Activated CD8-positive, alpha-beta T cell treated with anti-CD3 and anti-CD28 coated beads, Interleukin-2, amount 10 ng/mL, durations not matched to agents 7 days and 5 days (primary cell): ENCODE data around the gene VSNL1. TPM values are rescaled to one million over a fixed set of nuclear protein-coding genes. Genes with fewer than 3 reads are reported as not detected.
A peak's percentile ranks its signal among the peaks of the same experiment; 100 is the strongest.

Experiments
- ATAC-seq: fragments of 150-1000 bp; cut with Tn5 transposase; one replicate; pipeline ENCODE4 v1.10.0; 2021; ENCODE audit warnings: moderate library complexity
- CTCF ChIA-PET: fragments of 350-600 bp; sonication (Branson Sonifier 250); formaldehyde crosslinking; loops from one replicate; lab custom pipeline; 2021; ENCODE audit warnings: antibody characterized with exemption; lab: Charles Lee
- POLR2A ChIA-PET: fragments of 350-600 bp; sonication (Branson Sonifier 250); formaldehyde crosslinking; loops from one replicate; lab custom pipeline; 2021; ENCODE audit warnings: antibody characterized with exemption; lab: Charles Lee
- DNase-seq: peaks from one replicate; pipeline ENCODE4 v3.0.0-alpha.2; 2020
- H3K27ac Mint-ChIP-seq: one replicate; pipeline ENCODE4 v1.8.0; 2021; ENCODE audit warnings: mild to moderate bottlenecking, mixed read lengths
- H3K27me3 Mint-ChIP-seq: one replicate; pipeline ENCODE4 v1.8.0; 2021; ENCODE audit warnings: low read depth, mixed read lengths
- H3K36me3 Mint-ChIP-seq: one replicate; pipeline ENCODE4 v1.8.0; 2021; ENCODE audit warnings: low read depth, mixed read lengths
- H3K4me1 Mint-ChIP-seq: one replicate; pipeline ENCODE4 v1.8.0; 2021; ENCODE audit warnings: low read depth, mixed read lengths
- H3K4me3 Mint-ChIP-seq: one replicate; pipeline ENCODE4 v1.8.0; 2021; ENCODE audit warnings: mild to moderate bottlenecking, mixed read lengths
- H3K9me3 Mint-ChIP-seq: one replicate; pipeline ENCODE4 v1.8.0; 2022; ENCODE audit warnings: mixed read lengths; ENCODE audit not compliant: insufficient read depth
- total RNA-seq, 2 experiments: library from RNA; stranded (reverse); gene quantifications; one replicate each; pipeline ENCODE4 v1.2.3, GENCODE V29; 2021

VSNL1 gene
- total RNA-seq, 2 experiments from 2014 or later, result not detected

GRCh38 chr2:17529771-17530170, 10.7 kb upstream of the VSNL1 start:
- H3K27ac Mint-ChIP-seq, result no peak overlapping the region
- CTCF ChIA-PET, result no interaction called here
- H3K9me3 Mint-ChIP-seq, result no peaks in the 10 kb centered on the region
- no peaks in the 10 kb centered on the region for H3K36me3 Mint-ChIP-seq
- ATAC-seq (no peak), DNase-seq (no peak)
- no peaks in the 10 kb centered on the region for H3K27me3 Mint-ChIP-seq
- POLR2A ChIA-PET, result no interaction called here
- no peaks in the 10 kb centered on the region for H3K4me1 Mint-ChIP-seq
- H3K4me3 Mint-ChIP-seq, result no peak overlapping the region

DNA sequence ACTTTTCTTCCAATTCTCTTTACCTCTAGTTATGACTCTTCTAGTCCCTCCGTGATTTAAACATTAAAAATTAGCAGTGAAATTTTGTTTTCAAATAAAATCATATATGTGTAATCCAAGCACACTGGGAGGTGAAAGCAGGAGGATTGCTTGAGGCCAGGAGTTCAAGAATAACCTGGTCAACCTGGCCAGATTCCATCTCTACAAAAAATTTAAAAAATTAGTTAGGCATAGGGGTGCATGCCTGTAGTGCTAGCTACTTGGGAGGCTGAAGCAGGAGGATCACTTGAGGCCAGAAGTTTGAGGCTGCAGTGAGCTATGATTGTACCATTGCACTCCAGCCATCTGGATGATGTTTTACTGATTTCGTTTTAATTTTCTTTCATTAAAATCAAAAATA, 7.0 kb upstream of the VSNL1 start:
- H3K9me3 Mint-ChIP-seq, result no peaks in the 10 kb centered on the region
- H3K27me3 Mint-ChIP-seq, result peaks cover 18% of the 10 kb centered on the region
- CTCF ChIA-PET, result no interaction called here
- H3K36me3 Mint-ChIP-seq, result no peaks in the 10 kb centered on the region
- no peak overlapping the region for H3K27ac Mint-ChIP-seq
- H3K4me3 Mint-ChIP-seq, result no peak overlapping the region
- DNase-seq (no peak), ATAC-seq (no peak)
- no peaks in the 10 kb centered on the region for H3K4me1 Mint-ChIP-seq
- POLR2A ChIA-PET, result no interaction called here

GRCh38 chr2:17536416-17536815, 4.1 kb upstream of the VSNL1 start:
- H3K27me3 Mint-ChIP-seq, result peaks cover 41% of the 10 kb centered on the region

GRCh38 chr2:17538022-17538843, 2.3 kb upstream of the VSNL1 start:
- Mint-ChIP-seq H3K4me1 (no peaks in the 10 kb centered on the region), H3K27me3 (peaks cover 56% of the 10 kb centered on the region), H3K4me3 (no peak overlapping the region), H3K27ac (no peak overlapping the region), H3K36me3 (peaks cover 8% of the 10 kb centered on the region), H3K9me3 (no peaks in the 10 kb centered on the region)
- ChIA-PET POLR2A (no interaction called here), CTCF (no interaction called here)
- ATAC-seq, result no peak
- DNase-seq, result no peak

More at GRCh38 chr2:17536416-17536815, 4.1 kb upstream of the VSNL1 start:
- Mint-ChIP-seq H3K9me3 (no peaks in the 10 kb centered on the region), H3K4me3 (no peak overlapping the region), H3K36me3 (peaks cover 7% of the 10 kb centered on the region), H3K4me1 (no peaks in the 10 kb centered on the region), H3K27ac (no peak overlapping the region)
- POLR2A ChIA-PET, result no interaction called here
- ATAC-seq (no peak), DNase-seq (no peak)
- CTCF ChIA-PET, result no interaction called here

- DNase-seq, result no peak
- ChIA-PET POLR2A (no interaction called here), CTCF (no interaction called here)
- peaks cover 8% of the 10 kb centered on the region for H3K36me3 Mint-ChIP-seq
- ATAC-seq, result peak; percentile 33
- H3K9me3 Mint-ChIP-seq, result no peaks in the 10 kb centered on the region
- peaks cover 60% of the 10 kb centered on the region for H3K27me3 Mint-ChIP-seq
- no peak overlapping the region for H3K27ac Mint-ChIP-seq
- no peaks in the 10 kb centered on the region for H3K4me1 Mint-ChIP-seq
- no peak overlapping the region for H3K4me3 Mint-ChIP-seq
Measured at GRCh38 chr2:17538844-17539554, 1.5 kb upstream of the VSNL1 start.

- CTCF ChIA-PET, result no interaction called here
- H3K4me3 Mint-ChIP-seq, result no peak overlapping the region
- no peak for ATAC-seq
Measured at GRCh38 chr2:17539611-17540092, 844 bp upstream of the VSNL1 start.

DNA sequence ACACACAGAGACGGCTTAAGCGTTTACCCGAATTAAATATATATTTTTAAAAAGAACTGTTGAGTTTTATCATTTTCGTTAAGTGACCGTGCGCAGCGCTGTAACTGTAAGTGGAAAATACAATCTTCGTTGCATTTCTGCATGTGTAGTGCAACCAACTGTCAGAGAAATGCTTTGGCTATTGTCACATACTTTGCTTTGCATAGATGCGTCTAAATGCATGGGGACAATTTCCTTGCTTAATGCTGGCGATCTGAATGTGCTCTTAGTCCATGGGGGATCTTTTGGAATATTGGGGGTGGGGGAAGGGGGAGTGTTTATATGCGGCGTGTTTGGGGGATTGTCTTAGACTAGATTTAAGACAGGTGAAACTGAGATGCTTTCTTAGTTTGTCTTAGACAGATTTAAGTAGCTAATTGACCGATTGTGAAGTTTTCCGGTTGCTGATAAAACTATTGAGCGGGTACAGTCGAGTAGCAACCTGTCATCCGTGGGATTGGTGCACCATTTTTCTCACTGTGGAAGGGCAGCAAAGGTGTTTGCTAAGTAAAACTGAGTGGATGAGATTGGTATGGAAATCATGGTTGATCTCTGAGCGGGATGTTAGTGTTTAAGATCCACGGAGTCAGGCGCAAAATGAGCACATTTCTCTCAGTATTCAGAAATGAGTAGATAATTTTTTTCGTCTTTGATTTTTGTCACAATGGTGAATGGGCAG, 476 bp downstream of the VSNL1 start:
- peaks cover 60% of the 10 kb centered on the region for H3K27me3 Mint-ChIP-seq
- DNase-seq, result no peak
- CTCF ChIA-PET, result no interaction called here
- peaks cover 8% of the 10 kb centered on the region for H3K36me3 Mint-ChIP-seq
- no peak for ATAC-seq
- POLR2A ChIA-PET, result no interaction called here
- no peak overlapping the region for H3K4me3 Mint-ChIP-seq
- H3K4me1 Mint-ChIP-seq, result no peaks in the 10 kb centered on the region
- no peak overlapping the region for H3K27ac Mint-ChIP-seq
- no peaks in the 10 kb centered on the region for H3K9me3 Mint-ChIP-seq

More at GRCh38 chr2:17539611-17540092, 844 bp upstream of the VSNL1 start:
- peaks cover 64% of the 10 kb centered on the region for H3K27me3 Mint-ChIP-seq
- no peak overlapping the region for H3K27ac Mint-ChIP-seq
- H3K9me3 Mint-ChIP-seq, result no peaks in the 10 kb centered on the region
- POLR2A ChIA-PET, result no interaction called here
- peaks cover 8% of the 10 kb centered on the region for H3K36me3 Mint-ChIP-seq
- no peaks in the 10 kb centered on the region for H3K4me1 Mint-ChIP-seq
- DNase-seq, result no peak

DNA sequence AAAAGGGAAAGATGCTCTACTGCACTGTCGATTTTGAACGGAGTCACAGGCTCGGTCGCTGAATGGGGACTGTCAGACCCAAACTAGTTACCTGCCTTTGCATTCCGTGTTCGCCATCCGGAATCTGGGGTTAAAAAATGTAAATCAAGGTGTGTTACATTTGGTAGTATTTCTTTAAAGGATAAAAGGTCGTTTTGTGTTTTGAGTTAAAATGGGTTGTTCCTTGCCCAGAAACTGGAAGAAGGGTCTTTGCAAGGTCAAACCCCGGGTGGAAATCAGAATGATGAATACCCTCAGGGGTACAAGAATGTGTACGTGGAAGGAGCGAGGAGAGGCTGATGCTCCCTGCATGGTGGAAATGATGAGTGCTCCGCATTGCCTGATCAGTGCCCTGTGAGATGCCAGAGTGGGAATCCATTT, 1.0 kb downstream of the VSNL1 start:
- H3K36me3 Mint-ChIP-seq, result peaks cover 8% of the 10 kb centered on the region
- H3K4me1 Mint-ChIP-seq, result no peaks in the 10 kb centered on the region
- POLR2A ChIA-PET, result no interaction called here
- CTCF ChIA-PET, result no interaction called here
- no peaks in the 10 kb centered on the region for H3K9me3 Mint-ChIP-seq
- no peak overlapping the region for H3K27ac Mint-ChIP-seq
- H3K27me3 Mint-ChIP-seq, result peaks cover 58% of the 10 kb centered on the region
- ATAC-seq (no peak), DNase-seq (no peak)
- H3K4me3 Mint-ChIP-seq, result no peak overlapping the region

- Mint-ChIP-seq H3K27me3 (peaks cover 58% of the 10 kb centered on the region), H3K4me3 (no peak overlapping the region), H3K4me1 (no peaks in the 10 kb centered on the region), H3K36me3 (peaks cover 8% of the 10 kb centered on the region), H3K27ac (no peak overlapping the region), H3K9me3 (no peaks in the 10 kb centered on the region)
- no peak for ATAC-seq
- DNase-seq, result no peak
- CTCF ChIA-PET, result no interaction called here
- POLR2A ChIA-PET, result no interaction called here
Measured at GRCh38 chr2:17542471-17542870, 2.0 kb downstream of the VSNL1 start.

- Mint-ChIP-seq H3K9me3 (no peaks in the 10 kb centered on the region), H3K36me3 (peaks cover 8% of the 10 kb centered on the region), H3K27ac (no peak overlapping the region), H3K27me3 (peaks cover 52% of the 10 kb centered on the region), H3K4me1 (no peaks in the 10 kb centered on the region), H3K4me3 (no peak overlapping the region)
- ChIA-PET CTCF (no interaction called here), POLR2A (no interaction called here)
- no peak for ATAC-seq
- DNase-seq, result no peak
Measured at GRCh38 chr2:17543131-17543660, 2.7 kb downstream of the VSNL1 start.

- Mint-ChIP-seq H3K27me3 (peaks cover 48% of the 10 kb centered on the region), H3K36me3 (peaks cover 8% of the 10 kb centered on the region), H3K9me3 (no peaks in the 10 kb centered on the region), H3K27ac (no peak overlapping the region), H3K4me3 (no peak overlapping the region), H3K4me1 (no peaks in the 10 kb centered on the region)
- DNase-seq, result no peak
- ChIA-PET POLR2A (no interaction called here), CTCF (no interaction called here)
- ATAC-seq, result no peak
Measured at GRCh38 chr2:17543848-17544247, 3.4 kb downstream of the VSNL1 start.
